H1 (cell line): ENCODE measurements around the gene BPI. TPM values are rescaled to one million over a fixed set of nuclear protein-coding genes. Genes with fewer than 3 reads are reported as not detected.

Source experiments
- CTCF ChIA-PET: fragments of 300-600 bp; sonication (Branson Sonifier 250); formaldehyde crosslinking; loops from one replicate; lab custom pipeline; 2021; ENCODE audit not compliant: partially characterized antibody; lab: Charles Lee
- POLR2A ChIA-PET: fragments of 300-600 bp; sonication (Branson Sonifier 250); formaldehyde crosslinking; loops from one replicate; lab custom pipeline; 2021; ENCODE audit warnings: inconsistent platforms; ENCODE audit not compliant: partially characterized antibody; lab: Charles Lee
- DNase-seq, 2 experiments: peaks; one replicate each; pipeline versions ENCODE4 v3.0.0 to v3.0.0-alpha.2; 2010 to 2022; ENCODE audit warnings: low spot score in 2 of 2, low read depth in 1 of 2, mixed read lengths in 1 of 2
- FAIRE-seq: peaks from 2 replicates; lab custom pipeline; 2011; peaks lifted over from hg19 to GRCh38; lab: Jason Lieb, UNC
- H2AFZ ChIP-seq: 2 replicates; pipeline ENCODE4 v1.8.1; 2012; ENCODE audit warnings: low read length, inconsistent platforms
- H2AK5ac ChIP-seq: 2 replicates; pipeline ENCODE4 v1.6.1; 2013; ENCODE audit warnings: low read depth, low read length
- H2BK120ac ChIP-seq: replicated peaks from 2 replicates; pipeline ENCODE3; 2013; ENCODE audit warnings: low read depth, low read length, inconsistent platforms
- H2BK12ac ChIP-seq: 2 replicates; pipeline ENCODE4 v1.6.1; 2013; ENCODE audit warnings: low read depth, low read length
- H2BK15ac ChIP-seq: 2 replicates; pipeline ENCODE4 v1.6.1; 2013; ENCODE audit warnings: low read length
- H2BK20ac ChIP-seq: 2 replicates; pipeline ENCODE4 v1.6.1; 2013; ENCODE audit warnings: low read length
- H2BK5ac ChIP-seq: 2 replicates; pipeline ENCODE4 v1.6.1; 2013; ENCODE audit warnings: low read depth, low read length
- H3K14ac ChIP-seq: 2 replicates; pipeline ENCODE4 v1.6.1; 2013; ENCODE audit warnings: inconsistent platforms; ENCODE audit not compliant: insufficient read length
- H3K18ac ChIP-seq: 2 replicates; pipeline ENCODE4 v1.6.1; 2013; ENCODE audit warnings: low read length; ENCODE audit errors: extremely low read depth
- H3K23ac ChIP-seq: 2 replicates; pipeline ENCODE4 v1.6.1; 2013; ENCODE audit warnings: inconsistent platforms; ENCODE audit not compliant: insufficient read length
- H3K23me2 ChIP-seq: 2 replicates; pipeline ENCODE4 v1.6.1; 2013; ENCODE audit warnings: low read depth, low read length
- H3K27ac ChIP-seq: 2 replicates; pipeline ENCODE4 v1.6.1; 2011; ENCODE audit warnings: low read depth, low read length, inconsistent platforms
- H3K27me3 ChIP-seq, 4 experiments: replicated peaks in 1 of 4; 1 replicate in 1 of 4; 2 replicates in 3 of 4; pipeline versions ENCODE4 v1.6.1 to v1.8.1; 2011 to 2013; ENCODE audit warnings: low read length in 3 of 4, mild to moderate bottlenecking in 3 of 4, inconsistent platforms in 2 of 4, mixed read lengths in 2 of 4, moderate library complexity in 1 of 4; ENCODE audit not compliant: control insufficient read depth in 3 of 4, insufficient read depth in 3 of 4; ENCODE audit errors: extremely low read depth in 1 of 4
- H3K36me3 ChIP-seq, 4 experiments: 2 replicates each; pipeline versions ENCODE4 v1.6.1 to v1.8.1; 2011 to 2013; ENCODE audit warnings: mild to moderate bottlenecking in 4 of 4, low read length in 3 of 4, moderate library complexity in 2 of 4, control low read depth in 1 of 4, inconsistent platforms in 1 of 4; ENCODE audit not compliant: insufficient read depth in 4 of 4, control insufficient read depth in 2 of 4
- H3K4ac ChIP-seq: replicated peaks from 2 replicates; pipeline ENCODE3; 2013; ENCODE audit warnings: low read length, low read depth, mixed read lengths, inconsistent platforms; ENCODE audit not compliant: insufficient read length
- H3K4me1 ChIP-seq, 4 experiments: replicated peaks in 1 of 4; 1 replicate in 1 of 4; 2 replicates in 3 of 4; pipeline versions ENCODE4 v1.6.1 to v1.8.1; 2011 to 2013; ENCODE audit warnings: low read length in 3 of 4, inconsistent platforms in 2 of 4, mixed read lengths in 1 of 4; ENCODE audit not compliant: insufficient read depth in 4 of 4, control insufficient read depth in 3 of 4
- H3K4me2 ChIP-seq, 2 experiments: 2 replicates each; pipeline versions ENCODE4 v1.6.1 to v1.8.1; 2011 to 2013; ENCODE audit warnings: low read depth in 2 of 2, low read length in 2 of 2, control low read depth in 1 of 2, inconsistent platforms in 1 of 2, mild to moderate bottlenecking in 1 of 2; ENCODE audit not compliant: insufficient read depth in 1 of 2
- H3K4me3 ChIP-seq, 4 experiments: fragments of 200-600, 300-600 bp in 1 of 4; sonication (generic), shearing (Covaris generic), sonication (Bioruptor Twin) in 1 of 4; 2 replicates each; pipeline versions ENCODE4 v1.5.1 to v1.8.1; 2011 to 2016; ENCODE audit warnings: low read length in 4 of 4, low read depth in 3 of 4, control low read depth in 2 of 4, inconsistent platforms in 2 of 4, mild to moderate bottlenecking in 2 of 4, mixed read lengths in 1 of 4, moderate library complexity in 1 of 4; ENCODE audit not compliant: insufficient read depth in 2 of 4; ENCODE audit errors: extremely low read depth in 1 of 4
- H3K56ac ChIP-seq: replicated peaks from 2 replicates; pipeline ENCODE3; 2013; ENCODE audit warnings: low read depth, mild to moderate bottlenecking, mixed read lengths, low read length, inconsistent platforms; ENCODE audit not compliant: insufficient read length
- H3K79me1 ChIP-seq: 2 replicates; pipeline ENCODE4 v1.6.1; 2013; ENCODE audit warnings: low read depth, low read length, control low read depth
- H3K79me2 ChIP-seq, 2 experiments: 2 replicates each; pipeline versions ENCODE4 v1.6.1 to v1.8.1; 2012 to 2013; ENCODE audit warnings: low read length in 2 of 2, mild to moderate bottlenecking in 2 of 2, inconsistent platforms in 1 of 2; ENCODE audit not compliant: insufficient read depth in 2 of 2, control insufficient read depth in 1 of 2
- H3K9ac ChIP-seq, 4 experiments: replicated peaks in 1 of 4; 1 replicate in 1 of 4; 2 replicates in 3 of 4; pipeline versions ENCODE4 v1.6.1 to v1.8.1; 2011 to 2013; ENCODE audit warnings: low read depth in 3 of 4, low read length in 3 of 4, control low read depth in 2 of 4, mild to moderate bottlenecking in 2 of 4, moderate library complexity in 2 of 4, inconsistent platforms in 1 of 4; ENCODE audit errors: extremely low read depth in 1 of 4
- H3K9me3 ChIP-seq, 2 experiments: 2 replicates each; pipeline versions ENCODE4 v1.6.1 to v1.8.1; 2012 to 2013; ENCODE audit warnings: mild to moderate bottlenecking in 2 of 2, moderate library complexity in 2 of 2, control low read depth in 1 of 2, inconsistent platforms in 1 of 2, low read depth in 1 of 2, low read length in 1 of 2, mixed read lengths in 1 of 2; ENCODE audit not compliant: insufficient read depth in 2 of 2
- H4K20me1 ChIP-seq, 2 experiments: replicated peaks in 1 of 2; 2 replicates each; pipeline versions ENCODE3 to v1.8.1; 2011 to 2013; ENCODE audit warnings: inconsistent platforms in 2 of 2, low read length in 2 of 2, mild to moderate bottlenecking in 1 of 2; ENCODE audit not compliant: insufficient read depth in 2 of 2, control insufficient read depth in 1 of 2
- H4K5ac ChIP-seq: 2 replicates; pipeline ENCODE4 v1.6.1; 2013; ENCODE audit warnings: low read length, low read depth, mixed read lengths, inconsistent platforms; ENCODE audit not compliant: insufficient read length
- H4K8ac ChIP-seq: 2 replicates; pipeline ENCODE4 v1.8.0; 2013; ENCODE audit warnings: mild to moderate bottlenecking, moderate library complexity, low read length, inconsistent platforms; ENCODE audit not compliant: insufficient read depth; ENCODE audit errors: extremely low read depth
- H4K91ac ChIP-seq: replicated peaks from 2 replicates; pipeline ENCODE3; 2013; ENCODE audit warnings: low read length, mixed read lengths, inconsistent platforms; ENCODE audit not compliant: insufficient read length
- ATF3 ChIP-seq: IDR thresholded peaks from 2 replicates; pipeline ENCODE4 v1.6.1; 2011; ENCODE audit warnings: low read depth, mild to moderate bottlenecking, low read length; ENCODE audit not compliant: insufficient read depth
- BRCA1 ChIP-seq: IDR thresholded peaks from 2 replicates; pipeline ENCODE4 v1.6.1; 2012; ENCODE audit warnings: low read depth, low read length, improper control_type of control experiment
- CHD2 ChIP-seq: IDR thresholded peaks from 2 replicates; pipeline ENCODE4 v1.6.1; 2012; ENCODE audit warnings: low read length, improper control_type of control experiment
- HDAC2 ChIP-seq, 2 experiments: fragments of 300-600 bp in 1 of 2; sonication (generic) in 1 of 2; IDR thresholded peaks; 2 replicates each; pipeline ENCODE4 v1.6.1; 2011 to 2012; ENCODE audit warnings: low read depth in 2 of 2, low read length in 2 of 2, mild to moderate bottlenecking in 2 of 2, moderate library complexity in 2 of 2, borderline replicate concordance in 1 of 2, inconsistent platforms in 1 of 2
- HDAC6 ChIP-seq: IDR thresholded peaks from one replicate; pipeline ENCODE4 v1.7.1; 2012; ENCODE audit warnings: low read depth, mild to moderate bottlenecking, inconsistent platforms, low read length, moderate library complexity
- JUN ChIP-seq: IDR thresholded peaks from 2 replicates; pipeline ENCODE4 v1.6.1; 2011; ENCODE audit warnings: low read depth, mild to moderate bottlenecking, improper control_type of control experiment, low read length
- JUND ChIP-seq: IDR thresholded peaks from 2 replicates; pipeline ENCODE4 v1.6.1; 2011; ENCODE audit warnings: mild to moderate bottlenecking, improper control_type of control experiment, low read length
- KDM5A ChIP-seq: fragments of 200-600 bp; IDR thresholded peaks from 2 replicates; pipeline ENCODE4 v1.7.1; 2012; ENCODE audit warnings: mild to moderate bottlenecking, low read length, inconsistent platforms, mixed read lengths
- POLR2AphosphoS5 ChIP-seq: IDR thresholded peaks from 2 replicates; pipeline ENCODE4 v1.6.1; 2011; ENCODE audit warnings: low read depth, low read length
- RBBP5 ChIP-seq: IDR thresholded peaks from 2 replicates; pipeline ENCODE4 v1.7.1; 2012; ENCODE audit warnings: low read depth, mild to moderate bottlenecking, inconsistent platforms, low read length, moderate library complexity, borderline replicate concordance
- RFX5 ChIP-seq: IDR thresholded peaks from 2 replicates; pipeline ENCODE4 v1.6.1; 2011; ENCODE audit warnings: low read depth, low read length, improper control_type of control experiment, borderline replicate concordance
- RXRA ChIP-seq: IDR thresholded peaks from 2 replicates; pipeline ENCODE4 v1.6.1; 2011; ENCODE audit warnings: low read depth, mild to moderate bottlenecking, low read length, moderate library complexity; ENCODE audit not compliant: insufficient read depth
- SAP30 ChIP-seq: fragments of 300-600 bp; sonication (generic); IDR thresholded peaks from 2 replicates; pipeline ENCODE4 v1.7.1; 2012; ENCODE audit warnings: low read length, moderate library complexity, mild to moderate bottlenecking, inconsistent platforms; ENCODE audit not compliant: insufficient read depth, insufficient replicate concordance
- SP1 ChIP-seq: IDR thresholded peaks from 2 replicates; pipeline ENCODE4 v1.6.1; 2011; ENCODE audit warnings: low read depth, low read length
- SP4 ChIP-seq: IDR thresholded peaks from 2 replicates; pipeline ENCODE4 v1.6.1; 2012; ENCODE audit warnings: low read length, inconsistent platforms
- WGBS, 2 experiments: shearing (Covaris generic) in 1 of 2; methylation state at CpG; one replicate each; pipeline versions ENCODE4 v1.1.6 to v1.1.7; 2013 to 2015; ENCODE audit warnings: low lambda C conversion rate in 2 of 2, mixed read lengths in 2 of 2, inconsistent platforms in 1 of 2, low coverage in 1 of 2, missing lambda C conversion rate in 1 of 2; ENCODE audit not compliant: insufficient replicate concordance in 2 of 2, insufficient coverage in 1 of 2, insufficient read length in 1 of 2; ENCODE audit errors: extremely low coverage in 1 of 2, missing lambda C conversion rate in 1 of 2; 5-methylcytosine and 5-hydroxymethylcytosine counted together
- polyA plus RNA-seq, 7 experiments: library from polyadenylated mRNA; depleted of rRNA in 3 of 7; stranded (reverse) in 5 of 7; unstranded in 2 of 7; fragments of >200 nt in 5 of 7; fragments of 200-250 nt in 2 of 7; gene quantifications; 1 replicate in 5 of 7; 2 replicates in 1 of 7; 4 replicates in 1 of 7; pipeline versions ENCODE4 v1.2.1 to v1.2.3, GENCODE V29; 2011 to 2013; ENCODE audit warnings: missing spikeins in 2 of 7, mixed read lengths in 2 of 7
- total RNA-seq: library from RNA; stranded (reverse); fragmentation: NEBNext Ultra II Directional; extraction: Animal tissue kit (Norgen Biotek cat#: 25700); gene quantifications from 2 replicates; pipeline ENCODE4 v1.2.1, GENCODE V29; 2021

BPI gene
- total and polyA plus RNA-seq, 2 of the 8 experiments (the other 6 are each of a cell fraction or from before 2014, with no cell fraction given) = not detected

DNA sequence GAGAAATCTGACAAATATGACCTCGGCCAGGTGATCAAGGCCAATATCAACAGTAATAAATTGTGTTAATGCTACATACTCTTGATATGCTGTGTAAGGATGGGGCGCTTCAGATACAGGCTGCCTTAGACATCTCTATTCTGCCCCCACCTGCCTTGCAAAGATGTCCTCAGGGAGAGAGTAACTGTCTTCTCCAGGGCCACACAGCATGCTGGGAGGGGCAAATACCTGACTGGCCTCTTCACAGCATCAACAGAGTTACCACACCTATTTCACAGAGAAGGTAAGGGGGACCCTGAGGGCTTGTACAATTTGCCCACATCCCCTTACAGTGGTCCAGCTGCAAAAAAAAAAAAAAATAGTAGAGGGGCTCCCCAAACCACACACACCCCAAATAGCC, 26.3 kb upstream of the BPI start:
- no peaks in the 10 kb centered on the region for H4K20me1 ChIP-seq
- no peaks in the 10 kb centered on the region for H3K36me3 ChIP-seq
- no peak overlapping the region for H2BK5ac ChIP-seq
- ChIA-PET CTCF (interaction anchor here (0.6 to 2.4 kb wide), 8 partner anchors 13 to 58 kb away, joined by 3 to 8 read pairs (median 5); no protein-coding TSS in a partner anchor), POLR2A (no interaction called here)
- no peak overlapping the region for H2BK12ac ChIP-seq
- TF ChIP-seq ATF3 (no peak), RXRA (no peak), RFX5 (no peak), JUND (no peak), CHD2 (no peak), BRCA1 (no peak), KDM5A (no peak), SP4 (no peak), HDAC2 (IDR thresholded peaks at IDR 0.05; ENCODE audit: borderline replicate concordance in 1 of 2, low read depth in 2 of 2, low read length in 2 of 2) (no peak), JUN (no peak), RBBP5 (no peak), SAP30 (no peak), SP1 (no peak), POLR2AphosphoS5 (no peak), HDAC6 (no peak)
- H3K79me2 ChIP-seq = no peaks in the 10 kb centered on the region
- no peak overlapping the region for H4K91ac ChIP-seq
- H2BK120ac ChIP-seq = no peak overlapping the region
- 97% methylated on average over 2 of the region's 2 CpGs; no CpG with 5 or more reads in 1 of the 2 experiments for WGBS, 2 experiments
- no peak overlapping the region for H3K4ac ChIP-seq
- H2AK5ac ChIP-seq = no peak overlapping the region
- H3K14ac ChIP-seq = no peak overlapping the region
- H2BK20ac ChIP-seq = no peak overlapping the region
- H3K4me3 ChIP-seq = no peak overlapping the region
- no peaks in the 10 kb centered on the region for H3K79me1 ChIP-seq
- no peak overlapping the region for H3K9ac ChIP-seq
- H3K18ac ChIP-seq = no peak overlapping the region
- no peaks in the 10 kb centered on the region; a peak in 1 of 7 replicates for H3K4me1 ChIP-seq
- FAIRE-seq = no peak
- no peak overlapping the region for H2BK15ac ChIP-seq
- no peaks in the 10 kb centered on the region for H3K23me2 ChIP-seq
- H2AFZ ChIP-seq = no peak overlapping the region
- H3K27ac ChIP-seq = no peak overlapping the region
- H3K23ac ChIP-seq = no peak overlapping the region
- H3K56ac ChIP-seq = no peak overlapping the region
- no peak overlapping the region for H4K5ac ChIP-seq
- no peak for DNase-seq
- peaks cover 3 to 6% of the 10 kb centered on the region in 2 experiments; a peak in 2 of 4 replicates for H3K9me3 ChIP-seq
- no peak overlapping the region; the same call in 1 of the 2 replicates for H4K8ac ChIP-seq
- no peaks in the 10 kb centered on the region for H3K27me3 ChIP-seq
- no peak overlapping the region for H3K4me2 ChIP-seq
